ENCODE results near the gene PKD2L2. TPM values are rescaled to one million over a fixed set of nuclear protein-coding genes. Genes with fewer than 3 reads are reported as not detected.

Gene PKD2L2
- total and polyA plus RNA-seq, 10 of the 15 experiments (the other 5 are each of a cell fraction or from before 2014, with no cell fraction given) = 0.11 to 0.86 (median 0.26) TPM; not detected in 4

DNA sequence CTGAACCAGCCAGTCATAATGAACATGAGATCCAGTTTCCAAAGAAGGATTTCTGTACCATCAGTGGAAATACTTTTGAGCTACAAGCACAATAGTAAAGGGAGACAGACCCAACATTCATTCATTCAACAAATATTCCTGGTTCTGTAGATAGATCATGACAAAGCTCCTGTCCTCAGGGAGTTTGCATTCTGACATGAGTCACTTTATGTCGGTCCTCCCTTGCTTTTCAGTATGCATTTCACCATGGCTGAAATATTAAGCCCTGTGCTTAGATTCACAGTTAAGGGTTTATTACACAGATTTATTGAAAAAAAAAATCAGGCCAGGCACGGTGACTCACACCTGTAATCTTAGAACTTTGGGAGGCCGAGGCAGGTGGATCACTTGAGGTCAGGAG, 27.0 kb upstream of the PKD2L2 start:
- ChIA-PET RAD21 (ENCODE audit: unreplicated experiment) (interaction anchor here (0.6 kb wide), 1 partner anchor 83 kb away, joined by 3 read pairs; no protein-coding TSS in a partner anchor), SMC1A (ENCODE audit: uncharacterized antibody, unreplicated experiment) (interaction anchor here (0.9 to 2.7 kb wide), 3 partner anchors 15 to 61 kb away, joined by 3 to 10 read pairs (median 5); partner anchors contain the start of gene PKD2L2), POLR2A (no interaction called here), CTCF (interaction anchor here (0.7 kb wide), 2 partner anchors 17 to 27 kb away, joined by 3 read pairs; partner anchors contain the start of gene PKD2L2)
- in situ Hi-C loops (cut with MboI) (no loop called here), intact Hi-C loops (cut with micrococcal nuclease; ENCODE audit: unreplicated experiment) (no loop called here)
- DNase-seq (ENCODE audit: low read depth, low spot score) (no peak), ATAC-seq (no peak), FAIRE-seq (no peak)
- no TSS peak for BruUV-seq (replicated peaks)
- no peaks in the 10 kb centered on the region for H4K20me1 ChIP-seq (ENCODE audit: control insufficient read depth, insufficient read depth)
- H3K4me3 ChIP-seq = no peak overlapping the region
- no peak overlapping the region for H3K27ac ChIP-seq (ENCODE audit: control insufficient read depth, insufficient read depth)
- H3K4me1 ChIP-seq (ENCODE audit: control insufficient read depth, insufficient read depth, low read length) = peaks cover 14% of the 10 kb centered on the region
- H3K4me2 ChIP-seq (ENCODE audit: control insufficient read depth, insufficient read depth) = no peak overlapping the region
- no peaks in the 10 kb centered on the region for H3K36me3 ChIP-seq (ENCODE audit: control insufficient read depth in 2 of 2, insufficient read depth in 2 of 2, low read length in 1 of 2)
- H3K79me2 ChIP-seq (ENCODE audit: control insufficient read depth, insufficient read depth, low read length) = no peaks in the 10 kb centered on the region
- H3K9me3 ChIP-seq (replicated peaks; ENCODE audit: control insufficient read depth, insufficient read depth, low read length) = no peaks in the 10 kb centered on the region
- no peak overlapping the region for H2AFZ ChIP-seq (ENCODE audit: control insufficient read depth, low read depth, low read length)
- 96% methylated on average over 3 of the region's 3 CpGs for WGBS (ENCODE audit: insufficient coverage, insufficient replicate concordance, low lambda C conversion rate, missing lambda C conversion rate)
- H3K9ac ChIP-seq (ENCODE audit: control insufficient read depth, insufficient read depth, low read length) = no peak overlapping the region
- H3K27me3 ChIP-seq (replicated peaks in 1 of 2; ENCODE audit: control insufficient read depth in 2 of 2, insufficient read depth in 2 of 2, low read length in 1 of 2) = no peaks in the 10 kb centered on the region
- TF ChIP-seq ZNF384 (IDR thresholded peaks at IDR 0.05; ENCODE audit: borderline replicate concordance, low read depth, low read length) (no peak), ZBTB11 (CRISPR knock-in tag; IDR thresholded peaks at IDR 0.05) (no peak), LARP7 (IDR thresholded peaks at IDR 0.05) (no peak), GATAD2B (conservative IDR thresholded peaks at IDR 0.05; ENCODE audit: low read depth) (no peak), SIN3A (IDR thresholded peaks at IDR 0.05; ENCODE audit: low read depth, low read length) (no peak), DPF2 (IDR thresholded peaks at IDR 0.05) (no peak), ZSCAN29 (IDR thresholded peaks at IDR 0.05) (no peak), NFXL1 (IDR thresholded peaks at IDR 0.05; ENCODE audit: borderline replicate concordance) (no peak), SMAD5 (IDR thresholded peaks at IDR 0.05; ENCODE audit: low read depth) (no peak), ZBTB40 (IDR thresholded peaks at IDR 0.05; ENCODE audit: borderline replicate concordance) (no peak), YY1 (IDR thresholded peaks at IDR 0.05; ENCODE audit: low read depth, low read length) (no peak), MYC (IDR thresholded peaks at IDR 0.05; ENCODE audit: insufficient read depth, insufficient read length, insufficient replicate concordance, low read length, severe bottlenecking) (no peak), BHLHE40 (IDR thresholded peaks at IDR 0.05; ENCODE audit: borderline replicate concordance in 1 of 2, low read depth in 2 of 2, low read length in 1 of 2) (no peak), IRF4 (IDR thresholded peaks at IDR 0.05; ENCODE audit: low read depth, low read length) (no peak), ETV6 (conservative IDR thresholded peaks at IDR 0.05 in 1 of 2, IDR thresholded peaks at IDR 0.05 in 1 of 2; ENCODE audit: borderline replicate concordance in 1 of 2, low read depth in 1 of 2) (no peak), RBBP5 (conservative IDR thresholded peaks at IDR 0.05) (no peak)
